ENCODE measurements around the gene TRIAP1.

GRCh38 chr12:120457133-120457532, 10.9 kb upstream of the TRIAP1 start:
- TF ChIP-seq CTCF (IDR thresholded peaks at IDR 0.05): no peak
- no peak for TF ChIP-seq EP300 (IDR thresholded peaks at IDR 0.05)
